ENCODE data around the gene OR8B8. TPM values are rescaled to one million over a fixed set of nuclear protein-coding genes. Genes with fewer than 3 reads are reported as not detected.

OR8B8 gene
- total RNA-seq, 4 donors from 2014 or later = not detected

GRCh38 chr11:124481365-124482323, 36.1 kb upstream of the OR8B8 start:
- WGBS, 2 donors = 27 to 34% methylated on average over 20 of the region's 20 CpGs
- no peak for DNase-seq (ENCODE audit: low spot score in 2 of 2)
- Histone ChIP-seq H3K27ac (no peak overlapping the region), H3K36me3 (no peaks in the 10 kb centered on the region), H3K4me1 (no peaks in the 10 kb centered on the region), H3K9me3 (no peaks in the 10 kb centered on the region), H3K4me3 (peak overlapping the region in 3 of 4 donors; percentile 15 to 36 (median 22)), H3K27me3 (no peaks in the 10 kb centered on the region)
- TF ChIP-seq, protein P1, sequence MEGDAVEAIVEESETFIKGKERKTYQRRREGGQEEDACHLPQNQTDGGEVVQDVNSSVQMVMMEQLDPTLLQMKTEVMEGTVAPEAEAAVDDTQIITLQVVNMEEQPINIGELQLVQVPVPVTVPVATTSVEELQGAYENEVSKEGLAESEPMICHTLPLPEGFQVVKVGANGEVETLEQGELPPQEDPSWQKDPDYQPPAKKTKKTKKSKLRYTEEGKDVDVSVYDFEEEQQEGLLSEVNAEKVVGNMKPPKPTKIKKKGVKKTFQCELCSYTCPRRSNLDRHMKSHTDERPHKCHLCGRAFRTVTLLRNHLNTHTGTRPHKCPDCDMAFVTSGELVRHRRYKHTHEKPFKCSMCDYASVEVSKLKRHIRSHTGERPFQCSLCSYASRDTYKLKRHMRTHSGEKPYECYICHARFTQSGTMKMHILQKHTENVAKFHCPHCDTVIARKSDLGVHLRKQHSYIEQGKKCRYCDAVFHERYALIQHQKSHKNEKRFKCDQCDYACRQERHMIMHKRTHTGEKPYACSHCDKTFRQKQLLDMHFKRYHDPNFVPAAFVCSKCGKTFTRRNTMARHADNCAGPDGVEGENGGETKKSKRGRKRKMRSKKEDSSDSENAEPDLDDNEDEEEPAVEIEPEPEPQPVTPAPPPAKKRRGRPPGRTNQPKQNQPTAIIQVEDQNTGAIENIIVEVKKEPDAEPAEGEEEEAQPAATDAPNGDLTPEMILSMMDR (IDR thresholded peaks at IDR 0.05) = no peak
- TF ChIP-seq EP300 (IDR thresholded peaks at IDR 0.05) (no peak), POLR2A (IDR thresholded peaks at IDR 0.05) (no peak)

- H3K36me3 ChIP-seq = no peaks in the 10 kb centered on the region
- TF ChIP-seq, protein P1 (IDR thresholded peaks at IDR 0.05) = no peak
- TF ChIP-seq EP300 (IDR thresholded peaks at IDR 0.05) = no peak
- no peak for TF ChIP-seq POLR2A (IDR thresholded peaks at IDR 0.05)
- no peak overlapping the region for H3K4me3 ChIP-seq
- H3K4me1 ChIP-seq = no peaks in the 10 kb centered on the region
- no peaks in the 10 kb centered on the region for H3K27me3 ChIP-seq
- H3K27ac ChIP-seq = no peak overlapping the region
- DNase-seq (ENCODE audit: low spot score in 2 of 2) = no peak
- H3K9me3 ChIP-seq = no peaks in the 10 kb centered on the region
- 62 to 68% methylated on average over 3 of the region's 3 CpGs for WGBS, 2 donors
Measured at GRCh38 chr11:124479561-124479960, 34.1 kb upstream of the OR8B8 start.

- Histone ChIP-seq H3K36me3 (no peaks in the 10 kb centered on the region), H3K27ac (no peak overlapping the region), H3K4me1 (peaks cover 0 to 9% (median 0%) of the 10 kb centered on the region in 4 donors), H3K4me3 (no peak overlapping the region), H3K27me3 (no peaks in the 10 kb centered on the region), H3K9me3 (no peaks in the 10 kb centered on the region)
- no peak for DNase-seq (ENCODE audit: low spot score in 2 of 2)
- 39 to 50% methylated on average over 2 of the region's 2 CpGs for WGBS, 2 donors
- TF ChIP-seq POLR2A (IDR thresholded peaks at IDR 0.05) (no peak), EP300 (IDR thresholded peaks at IDR 0.05) (no peak)
- TF ChIP-seq, protein P1 (IDR thresholded peaks at IDR 0.05) = no peak
Measured at GRCh38 chr11:124475265-124475664, 29.8 kb upstream of the OR8B8 start.

DNA sequence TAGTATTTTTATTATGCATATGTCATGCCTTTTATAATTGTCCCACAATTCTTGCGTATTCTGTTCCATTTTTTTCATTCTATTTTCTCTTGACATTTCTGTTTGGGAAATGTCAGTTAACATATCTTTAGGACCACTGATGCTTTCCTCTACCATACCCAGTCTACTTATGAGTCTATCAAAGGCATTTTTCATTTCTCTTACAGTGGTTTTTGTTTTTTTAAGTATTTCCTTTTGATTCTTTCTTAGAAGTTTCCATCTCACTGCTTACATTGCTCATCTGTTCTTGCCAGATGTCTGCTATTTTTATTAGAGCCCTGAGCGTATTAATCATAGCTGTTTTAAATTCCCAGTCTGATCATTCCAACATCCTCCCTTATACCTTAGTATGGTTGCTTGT, 29.3 kb upstream of the OR8B8 start:
- Histone ChIP-seq H3K36me3 (no peaks in the 10 kb centered on the region), H3K4me3 (no peak overlapping the region), H3K27ac (no peak overlapping the region), H3K27me3 (no peaks in the 10 kb centered on the region), H3K4me1 (peaks cover 0 to 9% (median 0%) of the 10 kb centered on the region in 4 donors), H3K9me3 (no peaks in the 10 kb centered on the region)
- TF ChIP-seq EP300 (IDR thresholded peaks at IDR 0.05) (no peak), POLR2A (IDR thresholded peaks at IDR 0.05) (no peak)
- TF ChIP-seq, protein P1 (IDR thresholded peaks at IDR 0.05) = no peak
- WGBS, 2 donors = 70 to 75% methylated on average over 2 of the region's 2 CpGs
- no peak for DNase-seq (ENCODE audit: low spot score in 2 of 2)

DNA sequence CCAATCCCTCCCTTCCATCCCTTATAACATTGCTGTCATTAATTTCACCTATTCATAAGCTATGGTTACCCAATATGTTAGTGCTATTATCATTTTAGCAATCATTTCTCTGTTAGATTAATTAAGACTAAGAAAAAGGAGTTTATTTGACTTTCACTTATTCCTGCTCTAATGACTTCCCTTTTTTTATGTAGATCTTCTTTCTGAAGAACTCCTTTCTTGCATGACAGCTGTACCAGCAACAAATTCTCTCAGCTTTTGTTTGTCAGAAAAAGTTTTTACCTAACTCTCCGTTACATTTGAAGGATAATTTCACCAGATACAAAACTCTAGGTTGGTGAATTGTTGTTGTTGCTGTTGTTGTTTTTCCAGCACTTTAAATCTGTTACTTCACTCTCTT, 28.6 kb upstream of the OR8B8 start:
- Histone ChIP-seq H3K27ac (no peak overlapping the region), H3K4me3 (no peak overlapping the region), H3K27me3 (no peaks in the 10 kb centered on the region), H3K36me3 (no peaks in the 10 kb centered on the region), H3K4me1 (peaks cover 0 to 9% (median 0%) of the 10 kb centered on the region in 4 donors), H3K9me3 (no peaks in the 10 kb centered on the region)
- TF ChIP-seq, protein P1 (IDR thresholded peaks at IDR 0.05) = no peak
- TF ChIP-seq EP300 (IDR thresholded peaks at IDR 0.05) = no peak
- TF ChIP-seq POLR2A (IDR thresholded peaks at IDR 0.05) = no peak
- 59 to 77% methylated on average over 1 of the region's 1 CpG for WGBS, 2 donors
- no peak for DNase-seq (ENCODE audit: low spot score in 2 of 2)

Measured in tibial nerve (tissue), 4 donors.